Pulmonary artery endothelial cell (primary cell): Measurements from ENCODE around the gene RAD51B. TPM values are rescaled to one million over a fixed set of nuclear protein-coding genes. Genes with fewer than 3 reads are reported as not detected.

ENCODE experiments used
- DNase-seq: peaks from one replicate; pipeline ENCODE4 v3.0.0-alpha.2; 2011; ENCODE audit warnings: low read depth, low spot score
- total RNA-seq: library from RNA; depleted of rRNA; stranded (reverse); fragments of >200 nt; gene quantifications from 2 replicates; pipeline ENCODE4 v1.2.3, GENCODE V29; 2014

The RAD51B gene
- total RNA-seq, 1 donor from 2014 or later, result 9.8 TPM

DNA sequence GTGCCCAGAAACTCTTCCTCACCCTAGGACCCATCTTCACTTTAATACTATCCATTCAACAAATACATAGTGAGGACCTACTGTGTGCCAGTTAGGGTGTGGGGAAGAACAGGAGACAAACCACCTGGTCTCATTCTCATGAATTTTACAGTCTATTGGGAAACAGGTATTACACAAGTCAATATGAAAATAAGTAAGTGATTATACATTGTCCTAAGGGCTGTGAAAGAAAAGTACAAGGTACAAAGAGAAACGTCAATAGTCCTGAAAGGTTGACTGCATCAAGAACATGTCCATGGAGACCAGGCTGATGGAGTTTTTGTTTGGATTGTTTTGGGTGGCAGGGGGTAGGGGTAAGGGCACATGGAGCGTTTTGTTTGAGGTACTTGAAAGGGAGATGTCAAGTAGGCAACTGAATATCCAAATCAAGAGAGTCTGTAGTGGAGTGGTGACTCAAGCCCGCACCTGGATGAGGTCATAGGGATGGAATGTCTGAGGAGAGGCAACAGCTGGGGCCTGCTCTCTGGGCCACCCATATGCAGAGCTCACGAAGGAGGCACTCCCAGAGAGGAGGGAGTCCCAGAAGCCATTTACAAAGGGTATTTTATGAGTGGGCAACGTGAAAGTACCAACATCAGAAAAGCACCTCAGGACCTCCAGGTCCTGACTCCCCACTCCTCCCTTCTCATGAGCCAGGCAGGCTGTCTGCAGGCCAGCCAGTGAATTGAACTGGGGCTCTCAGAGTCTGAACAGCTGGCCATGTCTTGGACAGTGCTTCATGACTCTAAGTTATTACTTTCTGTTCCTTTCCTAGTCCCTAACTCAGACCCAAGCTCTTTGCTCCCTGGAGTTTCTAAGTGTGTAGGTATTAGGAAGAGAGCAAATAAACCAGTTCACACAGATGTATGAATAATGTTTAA lies 701.3 kb downstream of the RAD51B start:
- DNase-seq, result no peak

DNA sequence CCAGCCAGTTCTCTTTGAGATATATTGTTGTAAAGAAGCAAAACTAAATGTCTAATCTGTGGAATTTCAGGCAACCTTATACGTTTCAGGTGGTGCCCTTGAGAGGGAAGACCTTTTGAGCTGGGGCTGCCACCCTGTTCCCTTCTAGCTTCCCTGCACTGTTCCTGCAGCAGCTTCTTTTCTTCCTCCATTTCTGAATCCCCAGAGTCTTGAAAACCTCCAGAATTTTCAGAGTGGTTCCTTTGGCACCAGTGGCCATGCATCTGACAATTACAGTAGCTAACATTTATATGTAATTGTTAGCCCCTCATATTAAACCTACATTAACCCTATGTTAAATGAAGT lies 702.0 kb downstream of the RAD51B start:
- DNase-seq, result no peak

GRCh38 chr14:68521961-68522509 lies 702.5 kb downstream of the RAD51B start:
- DNase-seq, result no peak

DNA sequence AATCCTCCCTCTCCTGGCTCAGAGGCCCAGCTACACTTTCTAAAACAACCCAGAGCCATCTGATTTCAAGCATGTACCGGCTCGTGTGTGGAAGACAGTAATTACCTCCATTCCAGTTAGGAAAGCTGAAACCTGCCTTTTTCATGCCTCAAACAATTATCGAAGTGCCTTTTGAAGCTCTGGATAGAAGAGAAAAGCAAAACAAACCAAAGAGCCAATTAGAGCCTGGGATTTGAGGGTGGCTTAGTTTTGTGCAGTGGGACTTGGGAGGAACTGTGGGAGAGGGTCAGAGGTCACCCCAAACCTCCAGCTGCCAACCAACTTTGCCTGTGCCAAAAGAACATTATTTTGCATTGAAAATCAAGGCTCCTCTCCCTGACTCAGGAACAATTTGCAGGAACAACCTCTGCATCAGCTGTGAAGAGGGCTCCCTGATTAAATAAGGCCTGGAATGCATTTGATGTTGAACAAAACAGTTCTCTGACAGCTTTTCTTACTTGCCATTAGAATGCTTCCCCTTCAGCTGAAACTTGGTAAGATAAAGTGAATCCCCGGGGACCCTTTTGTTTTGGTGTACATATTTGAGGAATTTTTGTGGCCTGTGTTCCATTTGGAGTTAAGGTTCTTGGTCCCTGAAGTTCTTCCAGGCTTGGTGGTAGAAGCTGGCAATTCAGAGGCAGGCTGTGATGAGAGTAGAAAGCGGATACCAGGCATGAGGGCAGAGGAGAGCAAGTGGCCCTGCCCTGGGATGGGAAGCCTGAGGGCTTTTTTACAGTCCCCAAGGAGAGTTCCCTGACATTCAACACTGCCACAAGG lies 703.1 kb downstream of the RAD51B start:
- no peak for DNase-seq

DNA sequence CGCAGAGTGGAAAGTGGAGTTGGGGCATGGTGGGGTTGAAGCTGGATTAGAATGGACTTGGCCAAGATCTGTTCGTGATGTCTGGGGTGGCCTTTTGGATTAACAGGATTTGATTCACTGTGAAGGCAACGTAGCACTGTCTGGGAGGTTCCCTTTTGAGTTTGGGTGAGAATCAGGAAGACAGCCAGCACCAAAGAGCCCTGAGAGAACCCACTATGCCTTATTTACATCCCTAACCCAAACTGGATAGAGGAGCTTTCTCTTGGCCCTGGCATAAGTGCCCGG lies 703.7 kb downstream of the RAD51B start:
- DNase-seq, result no peak

GRCh38 chr14:68523989-68524725 lies 704.6 kb downstream of the RAD51B start:
- DNase-seq, result no peak

DNA sequence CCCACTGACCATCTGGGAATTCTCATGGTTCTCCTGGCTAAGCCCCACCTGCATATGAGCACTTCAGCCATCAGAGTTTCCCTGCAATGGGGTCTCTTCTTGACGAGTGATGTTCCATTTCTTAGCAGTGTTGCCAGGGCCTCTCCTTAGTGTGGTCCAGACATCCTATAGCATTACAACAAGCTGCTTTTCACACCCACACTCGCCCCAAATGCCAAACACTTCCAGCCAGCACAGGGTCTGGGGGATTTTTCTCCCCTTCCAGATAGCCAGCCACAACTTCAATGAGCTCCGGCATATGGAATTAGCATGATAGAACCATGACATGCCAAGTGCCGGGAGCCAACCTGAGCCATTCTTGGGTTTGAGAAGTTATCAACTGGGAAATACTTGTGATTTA lies 705.9 kb downstream of the RAD51B start:
- DNase-seq, result no peak

GRCh38 chr14:68526512-68527091 lies 707.0 kb downstream of the RAD51B start:
- DNase-seq, result no peak

GRCh38 chr14:68527329-68527851 lies 707.8 kb downstream of the RAD51B start:
- DNase-seq, result no peak

GRCh38 chr14:68528040-68528687 lies 708.6 kb downstream of the RAD51B start:
- DNase-seq, result no peak

- DNase-seq, result no peak
Measured at GRCh38 chr14:68530443-68530842, 710.9 kb downstream of the RAD51B start.

DNA sequence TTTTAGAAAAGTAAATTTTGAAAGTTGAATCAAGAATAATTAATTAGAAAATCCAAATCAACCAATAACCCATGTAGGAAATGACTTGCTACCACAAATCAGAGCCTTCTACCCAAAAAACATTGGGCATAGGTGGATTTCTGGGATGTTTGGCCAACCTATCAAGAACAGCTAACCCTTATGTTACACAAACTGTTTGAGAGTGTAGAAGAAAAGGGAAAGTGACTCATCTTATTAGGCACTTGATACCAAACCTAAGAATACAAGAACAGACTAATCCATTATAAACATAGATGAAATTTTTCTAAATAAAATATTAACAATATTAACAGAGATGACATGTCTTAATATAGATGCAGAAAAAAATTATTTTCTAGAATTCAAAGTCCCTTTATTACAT lies 712.9 kb downstream of the RAD51B start:
- DNase-seq, result no peak

DNA sequence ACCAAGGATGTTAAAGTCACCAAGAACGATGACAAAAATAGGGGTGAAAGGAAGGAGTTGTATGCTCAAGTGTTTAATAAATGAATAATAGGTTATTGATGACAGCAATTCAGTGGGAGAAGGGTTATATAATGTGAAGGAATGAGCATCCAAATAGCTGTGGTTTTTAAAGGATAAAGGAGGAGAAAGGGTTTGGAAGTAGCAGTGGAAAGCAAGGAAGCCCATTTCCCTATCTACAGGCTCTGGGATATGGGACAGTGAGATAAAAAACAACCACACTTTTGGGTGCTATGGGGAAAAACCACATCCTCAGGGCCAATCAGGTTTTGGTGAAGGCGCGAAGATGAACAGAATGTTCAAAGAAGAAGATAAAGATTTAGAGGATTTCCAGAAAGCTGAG lies 714.7 kb downstream of the RAD51B start:
- no peak for DNase-seq

GRCh38 chr14:68535404-68536017 lies 715.9 kb downstream of the RAD51B start:
- no peak for DNase-seq

DNA sequence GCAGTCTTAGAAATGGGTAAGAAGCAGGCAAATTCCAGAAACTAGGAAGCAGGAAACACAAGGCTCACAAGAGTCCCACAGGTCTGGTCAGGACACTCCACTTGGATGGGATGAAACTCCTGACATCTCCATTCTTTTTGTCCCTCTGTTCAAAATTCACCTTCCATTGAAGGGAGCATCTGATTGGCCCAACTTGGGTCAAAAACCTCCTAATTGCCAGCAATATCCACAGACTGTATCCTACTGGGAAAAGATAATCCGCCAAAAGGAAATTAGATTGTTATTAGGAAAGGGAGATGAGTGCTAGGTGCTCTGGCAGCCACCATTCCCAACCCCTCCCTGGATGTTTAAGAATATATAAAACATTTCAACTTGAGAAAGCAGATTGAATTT lies 716.4 kb downstream of the RAD51B start:
- no peak for DNase-seq

DNA sequence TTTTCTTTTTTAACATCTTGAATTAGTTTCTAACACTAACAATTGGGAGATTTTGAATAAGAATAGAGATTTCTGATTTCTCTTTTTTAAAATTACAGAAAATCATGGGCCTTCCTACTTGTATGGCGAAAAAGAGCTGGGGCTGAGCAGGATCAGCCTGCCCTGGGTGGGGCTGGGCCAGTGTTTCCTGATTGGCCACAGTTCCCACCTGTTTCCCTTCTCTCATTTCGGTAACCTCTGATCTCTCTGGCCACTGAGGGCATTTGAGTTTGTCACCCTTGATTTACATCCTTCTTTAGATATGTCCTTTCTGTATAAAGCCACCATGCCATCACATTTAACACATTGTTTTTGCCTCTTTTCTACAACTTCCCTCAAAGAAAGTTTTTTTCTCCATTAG lies 719.1 kb downstream of the RAD51B start:
- no peak for DNase-seq

GRCh38 chr14:68539241-68539737 lies 719.7 kb downstream of the RAD51B start:
- no peak for DNase-seq

DNA sequence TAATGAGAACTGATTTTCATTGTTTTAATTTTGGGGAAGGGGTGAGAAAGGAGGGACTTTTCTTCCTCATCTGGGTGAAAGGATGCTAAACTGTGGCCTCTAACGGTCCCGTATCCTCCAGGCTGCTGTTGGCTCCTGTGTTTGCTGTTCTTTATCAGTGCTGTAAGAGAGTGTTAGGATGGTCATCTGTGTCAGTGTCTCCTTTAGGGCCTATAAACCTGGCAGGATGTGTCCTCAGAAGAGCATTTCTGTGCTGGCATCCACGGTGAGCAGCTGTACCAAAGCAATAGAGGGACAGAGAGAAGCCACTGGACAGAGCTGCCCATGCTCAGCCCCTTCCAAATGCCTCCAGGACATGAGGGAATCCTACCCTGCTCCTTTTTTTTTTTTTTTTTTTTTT lies 720.2 kb downstream of the RAD51B start:
- no peak for DNase-seq

GRCh38 chr14:68541178-68541896 lies 721.8 kb downstream of the RAD51B start:
- no peak for DNase-seq
